Activated T-cell treated with anti-CD3 and anti-CD28 coated beads, Interleukin-2, amount 50 U/mL, for 72 hours (primary cell): ENCODE measurements around the gene YARS1. TPM values are rescaled to one million over a fixed set of nuclear protein-coding genes. Genes with fewer than 3 reads are reported as not detected.

ENCODE experiments used
- ATAC-seq, 2 donors: fragments of 150-1000 bp; cut with Tn5 transposase; replicated peaks in 1 of 2; 2 replicates each; pipeline ENCODE4 v1.10.0; 2021; ENCODE audit warnings: moderate library complexity in 2 of 2, mild to moderate bottlenecking in 1 of 2
- DNase-seq, 2 donors: peaks; one replicate each; pipeline ENCODE4 v3.0.0; 2021 to 2022; ENCODE audit warnings: mixed read lengths in 1 of 2
- H3K27ac Mint-ChIP-seq: one replicate; pipeline ENCODE4 v1.8.0; 2022; ENCODE audit warnings: mild to moderate bottlenecking, moderate library complexity, mixed read lengths
- H3K27me3 Mint-ChIP-seq: one replicate; pipeline ENCODE4 v1.8.0; 2022; ENCODE audit warnings: low read depth, mixed read lengths
- H3K36me3 Mint-ChIP-seq, 2 donors: one replicate each; pipeline ENCODE4 v1.8.0; 2022; ENCODE audit warnings: mixed read lengths in 2 of 2, mild to moderate bottlenecking in 1 of 2; ENCODE audit not compliant: insufficient read depth in 2 of 2
- H3K4me1 Mint-ChIP-seq: one replicate; pipeline ENCODE4 v1.8.0; 2022; ENCODE audit warnings: low read depth, mixed read lengths
- H3K4me3 Mint-ChIP-seq, 2 donors: one replicate each; pipeline ENCODE4 v1.8.0; 2022; ENCODE audit warnings: mild to moderate bottlenecking in 2 of 2, mixed read lengths in 2 of 2, moderate library complexity in 2 of 2
- H3K9me3 Mint-ChIP-seq, 2 donors: one replicate each; pipeline ENCODE4 v1.8.0; 2022; ENCODE audit warnings: mixed read lengths in 2 of 2
- total RNA-seq, 2 donors: library from RNA; stranded (reverse); gene quantifications; one replicate each; pipeline ENCODE4 v1.2.3, GENCODE V29; 2022

YARS1 gene
- total RNA-seq, 2 donors from 2014 or later: 341 to 388 TPM

- H3K4me3 Mint-ChIP-seq: no peak overlapping the region
- H3K27ac Mint-ChIP-seq: no peak overlapping the region
- DNase-seq: no peak
- ATAC-seq: no peak
- H3K27me3 Mint-ChIP-seq: peaks cover under 1% of the 10 kb centered on the region
- H3K4me1 Mint-ChIP-seq: no peaks in the 10 kb centered on the region
- H3K36me3 Mint-ChIP-seq: no peaks in the 10 kb centered on the region
- no peaks in the 10 kb centered on the region for H3K9me3 Mint-ChIP-seq
These were observed 83.4 kb downstream of the YARS1 start for GRCh38 chr1:32733582-32734321.

GRCh38 chr1:32729254-32730046 lies 87.7 kb downstream of the YARS1 start:
- Mint-ChIP-seq H3K9me3 (no peaks in the 10 kb centered on the region), H3K27me3 (peaks cover 14% of the 10 kb centered on the region), H3K36me3 (no peaks in the 10 kb centered on the region), H3K27ac (no peak overlapping the region), H3K4me1 (peaks cover 19% of the 10 kb centered on the region), H3K4me3 (no peak overlapping the region)
- ATAC-seq: no peak
- DNase-seq: no peak

DNA sequence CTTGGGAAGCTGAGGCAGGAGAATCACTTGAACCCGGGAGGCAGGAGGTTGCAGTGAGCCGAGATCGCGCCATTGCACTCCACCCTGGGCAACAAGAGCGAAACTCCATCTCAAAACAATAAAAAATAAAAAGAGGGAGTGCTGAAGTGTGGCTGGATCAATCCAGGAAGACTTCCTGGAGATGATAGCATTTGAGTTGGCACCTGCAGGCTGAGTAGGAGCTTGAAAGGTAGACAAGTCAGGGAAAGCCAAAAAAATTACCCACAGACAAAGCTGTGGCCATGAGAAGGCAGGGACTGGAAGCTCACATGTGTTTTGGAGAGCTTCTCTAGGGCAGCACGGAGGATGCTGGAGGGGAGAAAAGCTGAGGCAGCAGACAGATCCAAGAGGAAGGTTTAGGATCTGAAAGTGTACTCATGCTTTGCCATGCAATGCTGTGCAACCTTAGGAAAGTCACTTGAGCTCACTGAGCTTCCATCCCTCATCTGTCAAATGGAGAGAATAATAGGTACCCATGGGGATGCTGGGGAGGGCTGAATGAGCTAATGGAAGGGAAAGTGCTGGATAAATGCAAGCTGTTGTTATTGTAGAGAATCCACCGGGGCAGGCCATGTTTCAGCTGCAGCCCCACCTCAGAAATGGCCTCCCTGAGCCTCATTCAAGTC lies 88.6 kb downstream of the YARS1 start:
- no peaks in the 10 kb centered on the region for H3K36me3 Mint-ChIP-seq
- peaks cover 14% of the 10 kb centered on the region for H3K27me3 Mint-ChIP-seq
- H3K4me3 Mint-ChIP-seq: no peak overlapping the region
- ATAC-seq (no peak), DNase-seq (no peak)
- no peak overlapping the region for H3K27ac Mint-ChIP-seq
- H3K9me3 Mint-ChIP-seq: no peaks in the 10 kb centered on the region
- H3K4me1 Mint-ChIP-seq: peaks cover 19% of the 10 kb centered on the region

GRCh38 chr1:32727876-32728275 lies 89.3 kb downstream of the YARS1 start:
- Mint-ChIP-seq H3K27me3 (peaks cover 14% of the 10 kb centered on the region), H3K9me3 (no peaks in the 10 kb centered on the region), H3K36me3 (no peaks in the 10 kb centered on the region), H3K4me1 (peaks cover 19% of the 10 kb centered on the region), H3K4me3 (no peak overlapping the region), H3K27ac (no peak overlapping the region)
- DNase-seq (no peak), ATAC-seq (no peak)

DNA sequence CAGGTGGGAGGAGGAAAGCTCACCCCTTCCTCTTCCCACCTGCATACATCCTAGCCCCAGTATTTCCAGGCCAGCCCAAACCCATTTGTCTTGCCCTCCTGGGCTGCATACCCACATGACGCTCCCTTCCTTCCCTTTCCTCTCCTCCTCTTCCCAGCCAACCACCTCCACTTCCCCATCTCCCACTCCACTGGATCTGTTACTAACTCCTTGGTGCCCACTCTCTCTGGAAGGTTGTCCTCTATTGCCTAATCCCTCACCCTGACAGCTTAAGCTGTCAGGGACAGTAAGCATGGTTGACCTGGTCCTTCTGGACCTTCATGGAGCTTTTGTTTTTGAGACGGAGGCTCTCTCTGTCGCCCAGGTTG lies 91.6 kb downstream of the YARS1 start:
- Mint-ChIP-seq H3K27me3 (peaks cover 19% of the 10 kb centered on the region), H3K27ac (no peak overlapping the region), H3K9me3 (no peaks in the 10 kb centered on the region), H3K4me1 (peaks cover 19% of the 10 kb centered on the region), H3K36me3 (no peaks in the 10 kb centered on the region), H3K4me3 (no peak overlapping the region)
- ATAC-seq (no peak), DNase-seq (no peak)

Other genes with a start within 250 kb of the YARS1 start
- gene ZBTB8OS, start 166.8 kb downstream of the YARS1 start, total RNA-seq: 10 to 100 TPM; 61.2 to 77.4 TPM
- 100 to 1,000 TPM; 252 to 274 TPM for gene RBBP4, start 166.2 kb downstream of the YARS1 start, total RNA-seq
- gene SYNC, start 114.6 kb downstream of the YARS1 start, total RNA-seq: not detected
- gene S100PBP, start 295 bp upstream of the YARS1 start, total RNA-seq: 10 to 100 TPM; 45.5 to 52.9 TPM
- gene FNDC5, start 53.6 kb upstream of the YARS1 start, total RNA-seq: not detected
- under 1 TPM in 1 of 2 donors, not detected in 1; 0.36 TPM for gene HPCA, start 69.1 kb upstream of the YARS1 start, total RNA-seq
- gene TMEM54, start 84.0 kb upstream of the YARS1 start, total RNA-seq: 1 to 10 TPM; 1.4 to 2.0 TPM
- 100 to 1,000 TPM in 1 of 2 donors, 10 to 100 TPM in 1; 99.9 to 148 TPM for gene RNF19B, start 147.5 kb upstream of the YARS1 start, total RNA-seq
- gene AK2, start 219.5 kb upstream of the YARS1 start, total RNA-seq: 100 to 1,000 TPM; 217 to 223 TPM